Inflammatory macrophage (primary cell): ENCODE results near the gene DBNDD1.
"Not testable (repeated sequence)": the region's sequence is repeated elsewhere in the genome, so short reads cannot be mapped to it uniquely, and the experiment has no call there.

Source experiments
- DNase-seq, 2 donors: peaks; one replicate each; pipeline ENCODE4 v3.0.0-alpha.2; 2020 to 2022
- total RNA-seq, 18 experiments: gene quantifications; one replicate each; lab custom pipeline; 2026; ENCODE audit warnings: mixed read lengths in 6 of 18, inconsistent platforms in 2 of 18; lab: John Stamatoyannopoulos, UW

Gene DBNDD1, protein sequence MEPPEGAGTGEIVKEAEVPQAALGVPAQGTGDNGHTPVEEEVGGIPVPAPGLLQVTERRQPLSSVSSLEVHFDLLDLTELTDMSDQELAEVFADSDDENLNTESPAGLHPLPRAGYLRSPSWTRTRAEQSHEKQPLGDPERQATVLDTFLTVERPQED
- total RNA-seq = 0 to 0.57 (median 0.05) reads per million in 18 experiments

DNA sequence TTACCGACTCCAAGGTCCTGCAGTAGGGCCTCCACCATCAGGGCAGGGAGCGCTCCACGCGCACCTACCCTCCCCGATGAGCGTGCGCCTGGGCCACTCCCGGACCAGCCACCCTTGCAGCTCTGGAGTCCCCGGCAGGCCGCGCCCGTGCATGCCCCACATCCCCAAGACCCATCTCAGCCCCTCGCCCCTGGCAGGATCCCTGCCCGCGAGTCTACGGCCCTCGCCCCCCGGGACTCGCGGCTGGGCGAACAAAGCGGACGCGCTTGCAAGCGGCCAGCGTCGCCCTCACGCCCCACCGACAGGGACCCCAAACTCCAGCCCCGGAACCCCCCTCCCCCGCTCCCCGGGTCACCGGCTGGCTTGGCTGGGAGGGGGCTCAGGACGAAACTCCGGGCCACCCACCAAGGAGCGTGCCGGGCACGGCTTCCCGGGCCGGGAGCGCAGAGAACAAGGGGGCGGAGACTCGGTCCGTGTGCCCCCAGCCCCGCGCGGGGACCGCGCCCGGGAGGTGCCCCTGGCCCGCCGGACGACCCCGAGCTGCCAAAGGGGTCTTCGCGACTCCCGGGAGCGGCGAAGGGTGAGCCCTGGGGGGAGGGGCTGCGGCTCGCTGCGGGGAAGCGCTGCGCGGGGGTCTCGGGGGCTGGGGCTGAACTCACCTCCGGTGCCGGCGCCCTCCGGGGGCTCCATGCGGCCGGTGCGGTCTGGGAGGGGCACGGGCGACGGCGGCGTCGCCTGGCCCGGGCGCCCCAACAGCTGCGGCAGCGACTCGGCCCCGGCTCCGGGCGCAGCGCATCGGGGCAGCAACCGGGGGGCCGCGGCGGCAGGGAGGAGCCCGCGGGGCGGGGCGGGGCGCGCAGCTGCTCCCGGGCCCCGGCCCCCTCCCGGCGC is at the start of gene DBNDD1:
Gene DBNDD1 (minus strand): TSS at position 805 of the 891 bp plus-strand sequence. CDS start 115 bp downstream, at position 690.
- DNase-seq = no peak

DNA sequence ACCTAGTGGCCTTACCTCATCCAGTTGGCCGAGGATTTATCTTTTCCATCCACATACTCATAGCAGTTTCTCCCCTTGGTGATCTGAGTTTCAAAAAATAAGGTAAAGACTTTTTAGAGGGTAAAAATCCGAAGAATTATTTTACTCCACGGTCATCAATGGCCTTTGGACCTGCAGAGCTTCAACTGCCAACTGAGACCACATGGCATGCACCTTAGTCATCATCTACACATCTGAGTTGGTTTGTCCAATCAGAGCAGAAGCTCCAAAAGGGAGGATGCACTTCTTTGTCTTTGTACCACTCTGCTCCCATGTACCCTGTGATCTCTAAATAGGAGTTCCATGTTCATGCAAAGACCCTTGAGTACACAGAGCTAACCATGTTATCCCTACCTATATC is 42.2 kb upstream of the DBNDD1 start:
- no peak for DNase-seq

DNA sequence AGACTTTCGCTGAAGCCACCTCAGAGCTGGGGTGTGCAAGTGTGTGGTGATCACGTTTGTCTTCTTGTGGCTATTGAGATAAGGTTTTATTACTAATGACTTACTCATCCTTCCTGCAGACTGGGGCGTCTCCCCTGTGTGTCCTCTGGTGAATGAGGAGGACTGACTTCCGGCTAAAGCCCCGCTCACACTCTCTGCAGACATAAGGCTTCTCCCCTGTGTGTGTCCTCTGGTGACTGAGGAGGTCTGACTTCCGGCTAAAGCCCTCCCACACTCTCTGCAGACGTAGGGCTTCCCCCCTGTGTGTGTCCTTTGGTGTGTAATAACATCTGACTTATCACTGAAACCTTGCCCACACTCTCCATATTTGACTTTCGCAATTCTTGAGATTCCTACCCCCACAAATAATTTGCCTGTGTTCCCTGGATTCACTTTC is 38.5 kb upstream of the DBNDD1 start:
- DNase-seq = peak; percentile 60 to 85

DNA sequence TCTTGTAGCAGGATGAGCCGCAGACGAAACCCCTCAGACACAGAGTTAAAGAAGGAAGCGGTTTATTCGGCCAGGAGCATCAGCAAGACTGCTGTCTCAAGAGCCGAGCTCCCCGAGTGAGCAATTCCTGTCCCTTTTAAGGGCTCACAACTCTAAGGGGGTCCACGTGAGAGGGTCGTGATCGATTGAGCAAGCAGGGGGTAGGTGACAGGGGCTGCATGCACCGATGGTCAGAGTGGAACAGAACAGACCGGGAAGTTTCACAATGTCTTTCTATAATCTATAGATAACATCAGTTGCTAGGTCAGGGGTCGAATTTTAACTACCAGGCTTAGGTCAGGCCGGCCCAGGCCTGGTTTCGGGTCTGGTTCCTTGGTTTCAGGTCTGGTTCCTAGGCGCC is 37.3 kb upstream of the DBNDD1 start:
- not testable (repeated sequence) for DNase-seq

DNA sequence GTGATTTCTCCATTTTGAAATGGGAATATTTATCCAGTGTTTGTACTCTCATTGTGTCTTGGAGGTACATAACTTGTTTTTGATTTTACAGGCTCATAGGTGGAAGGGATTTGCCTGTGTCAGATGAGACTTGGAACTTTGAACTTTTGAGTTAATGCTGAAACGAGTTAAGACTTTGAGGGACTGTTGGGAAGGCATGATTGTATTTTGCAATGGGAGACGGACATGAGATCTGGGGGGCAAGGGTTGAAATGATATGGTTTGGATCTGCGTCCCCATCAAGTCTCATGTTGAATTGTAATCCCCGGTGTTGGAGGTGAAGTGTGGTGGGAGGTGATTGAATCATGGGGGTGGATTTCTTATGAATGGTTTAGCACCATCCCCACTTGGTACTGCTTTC is 36.1 kb upstream of the DBNDD1 start:
- no peak for DNase-seq

DNA sequence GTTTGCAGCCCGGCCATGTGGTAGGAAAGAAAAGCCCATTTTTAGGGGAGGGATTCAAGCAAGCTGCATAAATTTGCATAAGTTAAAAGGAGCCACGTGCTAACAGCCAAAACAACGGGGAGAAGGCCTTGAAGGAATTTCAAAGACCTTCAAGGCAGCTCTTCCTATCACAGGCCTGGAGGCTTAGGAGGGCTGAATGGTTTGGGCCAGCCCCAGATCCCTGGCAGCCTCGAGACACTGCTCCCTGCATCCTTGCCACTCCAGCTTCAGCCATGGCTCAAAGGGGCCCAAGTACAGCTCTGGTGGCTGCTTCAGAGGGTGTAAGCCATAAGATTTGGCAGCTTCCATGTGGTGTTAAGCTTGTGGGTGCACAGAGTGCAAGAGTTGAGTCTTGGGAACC is 35.3 kb upstream of the DBNDD1 start:
- no peak for DNase-seq

DNA sequence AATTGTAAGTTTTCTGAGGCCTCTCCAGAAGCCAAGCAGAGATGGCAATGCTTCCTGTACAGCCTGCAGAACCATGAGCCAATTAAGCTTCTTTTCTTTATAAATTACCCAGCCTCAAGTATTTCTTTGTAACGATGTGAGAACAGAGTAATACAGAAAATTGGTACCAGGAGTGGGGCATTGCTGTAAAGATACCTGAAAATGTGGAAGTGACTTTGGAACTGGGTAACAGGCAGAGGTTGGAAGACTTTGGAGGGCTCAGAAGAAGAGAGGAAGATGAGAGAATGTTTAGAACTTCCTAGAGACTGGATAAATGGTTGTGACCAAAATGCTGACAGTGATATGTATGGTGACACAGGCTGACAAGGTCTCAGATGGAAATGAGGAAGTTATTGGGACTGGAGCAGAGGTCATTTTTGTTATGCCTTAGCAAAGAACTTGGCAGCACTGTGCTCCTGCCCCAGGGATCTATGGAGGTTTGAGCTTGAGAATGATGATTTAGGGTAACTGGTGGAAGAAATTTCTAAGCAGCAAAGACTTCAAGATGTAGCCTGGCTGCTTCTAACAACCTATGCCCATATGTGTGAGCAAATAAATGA is 34.7 kb upstream of the DBNDD1 start:
- DNase-seq = peak; percentile 55 to 69

DNA sequence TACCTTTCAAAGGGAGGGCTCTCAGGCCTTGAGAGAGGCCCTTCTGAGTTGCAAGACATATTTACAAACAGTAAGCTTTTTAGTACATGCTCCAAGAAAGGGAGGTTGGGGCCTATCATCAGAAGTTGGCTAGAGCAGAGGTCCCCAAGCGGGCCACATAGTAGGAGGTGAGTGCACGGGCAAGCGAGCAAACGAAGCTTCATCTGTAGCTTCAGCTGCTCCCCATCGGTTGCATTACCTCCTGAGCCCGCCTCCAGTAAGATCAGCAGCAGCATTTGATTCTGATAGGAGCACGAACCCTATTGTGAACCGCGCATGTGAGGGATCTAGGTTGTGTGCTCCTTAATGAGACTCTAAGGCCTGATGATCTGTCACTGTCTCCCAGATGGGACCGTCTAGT is 31.7 kb upstream of the DBNDD1 start:
- no peak for DNase-seq

DNA sequence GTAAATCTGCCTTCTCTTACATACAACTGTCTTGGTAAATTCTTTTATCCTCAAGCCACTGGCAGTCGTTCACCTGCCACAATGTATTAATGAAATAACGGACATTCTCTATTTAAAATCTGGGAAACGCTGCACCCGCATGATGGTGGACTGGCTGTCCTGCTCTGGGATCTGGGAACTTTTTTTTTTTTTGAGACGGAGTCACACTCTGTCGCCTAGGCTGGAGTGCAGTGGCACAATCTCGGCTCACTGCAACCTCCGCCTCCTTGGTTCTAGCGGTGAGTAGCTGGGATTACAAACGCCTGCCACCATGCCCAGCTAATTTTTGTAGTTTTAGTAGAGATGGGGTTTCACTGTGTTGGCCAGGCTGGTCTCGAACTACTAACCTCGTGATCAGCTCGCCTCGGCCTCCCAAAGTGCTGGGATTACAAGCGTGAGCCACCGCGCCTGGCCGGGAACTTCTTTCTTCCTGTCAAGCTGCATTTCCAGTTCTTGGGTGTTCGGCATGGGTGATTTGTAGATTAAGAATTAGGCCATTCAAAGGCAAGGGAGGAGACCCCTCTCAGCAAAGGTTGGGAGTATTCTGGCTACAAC is 29.6 kb upstream of the DBNDD1 start:
- no peak for DNase-seq

DNA sequence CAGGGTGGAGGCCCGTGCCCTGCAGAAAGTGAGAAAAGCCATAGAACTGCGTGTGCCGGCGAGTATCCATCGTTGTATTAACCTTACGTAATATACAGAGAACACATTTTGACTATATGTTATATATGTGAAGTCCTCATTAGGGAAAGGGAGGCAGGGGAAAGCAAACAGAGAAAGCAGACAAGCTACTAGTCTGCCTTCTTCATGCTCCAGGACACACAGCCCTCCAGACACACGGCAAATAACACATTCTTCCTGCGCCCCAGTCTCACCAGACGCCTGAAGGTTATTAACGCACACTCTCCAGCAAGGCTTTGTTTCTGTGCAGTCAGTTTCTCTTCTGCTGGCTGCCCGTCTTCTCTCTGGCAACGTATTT is 29.1 kb upstream of the DBNDD1 start:
- no peak for DNase-seq

DNA sequence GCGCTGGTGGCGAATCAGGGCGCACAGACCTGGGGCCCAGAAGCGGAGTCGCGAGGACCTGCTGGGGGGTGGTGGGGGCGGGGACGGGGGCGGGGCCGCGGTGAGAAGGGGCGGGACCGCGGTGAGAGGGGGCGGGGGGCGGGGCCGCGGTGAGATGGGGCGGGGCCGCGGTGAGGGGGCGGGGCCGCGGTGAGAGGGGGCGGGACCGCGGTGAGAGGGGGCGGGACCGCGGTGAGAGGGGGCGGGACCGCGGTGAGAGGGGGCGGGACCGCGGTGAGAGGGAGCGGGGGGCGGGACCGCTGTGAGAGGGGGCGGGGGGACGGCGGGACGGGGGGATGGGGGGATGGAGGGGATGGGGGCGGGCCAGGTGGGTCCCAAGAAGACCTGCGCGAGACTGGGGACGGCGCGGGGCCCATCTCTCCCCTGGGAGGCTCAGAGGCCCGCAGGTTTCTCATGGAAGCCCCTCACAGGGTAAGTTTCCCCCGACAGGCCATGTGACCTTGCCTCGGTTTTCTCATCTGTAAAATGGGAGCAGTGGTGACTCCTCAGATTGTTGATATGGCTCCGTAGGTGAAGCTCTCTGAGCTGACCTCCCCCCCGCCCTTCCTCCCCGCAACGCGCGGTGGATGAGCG is 28.6 kb upstream of the DBNDD1 start:
- DNase-seq = no peak

DNA sequence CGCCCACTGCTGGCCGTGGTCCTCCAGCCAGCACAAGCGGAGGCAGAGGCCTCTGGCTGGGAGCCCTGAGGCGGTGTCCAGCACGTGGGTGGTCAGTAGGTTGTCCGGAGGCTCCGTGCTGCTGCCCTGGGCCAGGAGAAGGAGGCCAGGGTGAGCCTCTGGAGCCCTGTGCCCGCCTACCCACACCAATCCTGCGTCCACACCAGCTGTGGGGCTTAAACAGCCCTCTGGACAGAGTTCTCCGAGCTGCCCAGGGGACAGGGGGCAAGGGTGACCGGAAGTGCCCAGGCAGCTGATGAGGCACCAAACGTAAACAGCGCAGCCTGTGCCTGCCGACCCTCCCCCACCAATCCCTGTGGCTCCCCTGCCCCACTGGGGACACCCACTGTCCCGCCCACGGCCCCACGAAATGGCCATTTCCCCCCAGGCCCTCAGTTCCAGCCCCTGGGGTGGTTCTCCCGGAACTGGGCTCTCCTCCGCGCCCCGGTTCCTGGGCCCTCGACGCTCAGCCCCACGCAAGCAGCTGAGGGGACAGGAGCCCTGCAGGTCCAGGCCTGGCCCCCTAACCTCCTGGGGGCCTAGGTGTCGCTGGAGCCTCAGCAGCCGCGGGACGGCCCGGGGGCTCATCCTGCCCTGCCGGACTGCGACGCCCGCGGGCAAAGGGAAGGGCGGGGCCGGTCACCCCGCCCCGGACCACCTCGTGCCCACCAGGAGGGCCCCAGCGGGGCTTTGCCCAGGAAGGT is 27.9 kb upstream of the DBNDD1 start:
- no peak for DNase-seq

DNA sequence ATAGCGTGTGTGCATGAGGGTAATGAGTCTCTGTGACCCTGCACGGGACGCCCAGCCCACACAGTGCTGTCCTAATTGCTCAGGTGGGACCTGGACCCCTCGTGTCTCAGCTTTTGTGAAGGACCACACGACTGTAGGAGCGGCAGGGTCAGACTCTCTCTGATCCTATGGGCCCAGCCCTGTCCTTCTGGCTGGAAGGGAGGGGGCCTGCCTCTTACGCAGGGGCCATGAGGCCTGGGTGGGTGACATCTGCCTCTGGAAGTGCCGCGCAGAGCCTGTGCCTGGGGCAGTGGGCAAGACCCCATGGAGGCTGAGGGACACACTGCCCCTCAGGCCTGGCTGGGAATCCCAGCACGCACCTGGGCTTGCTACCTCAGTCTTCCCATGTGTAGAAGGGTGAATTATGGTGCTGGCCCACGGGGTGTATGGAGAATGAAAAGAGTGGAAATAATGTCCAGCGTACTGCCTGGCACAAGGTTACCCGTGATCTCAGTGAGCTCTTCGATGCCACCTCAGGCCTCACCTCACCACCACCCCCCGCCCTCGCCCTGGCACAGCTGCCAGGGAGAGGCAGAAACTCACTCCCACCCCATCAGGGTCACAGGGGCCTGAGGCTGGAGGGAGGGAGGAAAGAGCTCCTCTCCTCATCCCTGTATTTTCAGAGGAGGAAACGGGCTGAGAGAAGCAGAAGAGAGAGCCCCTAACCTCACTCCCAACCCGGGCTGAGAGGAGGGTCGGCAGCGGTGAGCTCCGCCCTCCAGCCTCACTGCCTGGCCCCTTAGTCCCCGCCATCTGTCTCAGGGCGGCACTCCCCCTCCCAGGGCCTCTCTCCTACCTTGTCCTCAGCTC is 27.1 kb upstream of the DBNDD1 start:
- no peak for DNase-seq

DNA sequence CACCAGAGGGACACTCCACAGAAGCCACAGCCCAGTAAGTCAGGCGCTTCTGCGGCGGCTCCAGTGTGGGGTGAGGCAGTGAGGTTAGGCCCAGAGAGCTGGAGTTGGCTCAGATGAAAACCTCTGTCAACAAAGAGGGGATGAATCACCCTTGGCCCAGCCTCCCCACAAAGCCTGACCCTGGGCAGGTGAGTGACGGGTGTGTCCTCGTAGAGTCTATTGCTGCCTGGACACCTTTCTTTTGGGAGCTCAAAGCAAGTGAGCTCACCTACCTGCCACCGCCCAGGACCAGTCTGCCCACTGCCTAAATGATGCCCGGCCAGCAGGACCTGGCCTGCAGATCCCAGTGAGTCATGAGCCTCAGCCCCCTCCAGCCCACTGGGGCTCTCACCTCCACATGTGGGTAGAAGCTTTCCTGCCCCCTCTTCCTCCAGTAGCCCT is 24.9 kb upstream of the DBNDD1 start:
- DNase-seq = no peak

DNA sequence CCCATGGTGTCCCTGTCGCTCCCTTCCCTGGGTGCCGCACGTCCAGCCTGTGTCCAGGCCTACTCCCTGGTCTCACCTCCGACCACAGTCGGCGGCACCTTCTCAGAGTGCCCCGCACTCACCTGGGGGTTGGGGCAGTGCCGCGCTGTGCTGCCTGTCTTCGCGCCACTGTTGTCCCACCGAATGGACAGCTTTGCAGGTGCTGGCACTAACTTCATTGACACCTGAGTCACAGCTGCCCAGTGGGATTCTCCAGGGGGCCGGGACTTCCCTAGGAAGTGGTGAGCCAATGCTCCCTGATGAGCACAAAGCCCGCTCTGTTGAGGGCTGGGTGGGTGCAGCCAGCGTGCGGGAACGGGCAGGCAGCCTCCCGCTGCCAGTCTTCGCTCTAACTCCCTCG is 24.3 kb upstream of the DBNDD1 start:
- no peak for DNase-seq

DNA sequence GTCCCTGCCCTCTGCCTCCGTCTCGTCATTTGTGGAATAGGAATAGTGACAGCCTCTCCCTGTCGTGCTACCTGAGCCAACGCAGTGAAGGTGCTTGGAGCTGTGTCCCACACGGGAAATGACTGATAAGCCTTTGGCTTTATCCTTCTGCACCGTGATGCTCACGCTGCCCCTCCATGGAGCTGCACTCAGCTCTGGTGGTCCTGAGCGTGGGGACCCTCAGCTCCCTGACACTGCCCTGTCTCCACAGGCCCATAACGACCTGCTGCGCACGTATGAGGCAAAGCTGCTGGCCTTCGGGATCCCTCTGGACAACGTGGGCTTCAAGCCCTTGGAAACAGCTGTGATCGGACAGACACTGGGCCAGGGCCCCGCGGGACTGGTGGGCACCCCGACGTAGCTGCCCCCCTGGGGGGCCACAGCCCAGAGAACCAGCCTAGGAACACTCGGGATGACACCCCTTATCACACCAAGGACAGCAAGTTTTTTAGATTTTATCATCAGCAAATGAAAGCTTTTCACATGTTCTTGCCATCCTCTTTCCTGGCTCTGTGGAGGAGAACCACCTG is 23.8 kb upstream of the DBNDD1 start:
- DNase-seq = no peak

DNA sequence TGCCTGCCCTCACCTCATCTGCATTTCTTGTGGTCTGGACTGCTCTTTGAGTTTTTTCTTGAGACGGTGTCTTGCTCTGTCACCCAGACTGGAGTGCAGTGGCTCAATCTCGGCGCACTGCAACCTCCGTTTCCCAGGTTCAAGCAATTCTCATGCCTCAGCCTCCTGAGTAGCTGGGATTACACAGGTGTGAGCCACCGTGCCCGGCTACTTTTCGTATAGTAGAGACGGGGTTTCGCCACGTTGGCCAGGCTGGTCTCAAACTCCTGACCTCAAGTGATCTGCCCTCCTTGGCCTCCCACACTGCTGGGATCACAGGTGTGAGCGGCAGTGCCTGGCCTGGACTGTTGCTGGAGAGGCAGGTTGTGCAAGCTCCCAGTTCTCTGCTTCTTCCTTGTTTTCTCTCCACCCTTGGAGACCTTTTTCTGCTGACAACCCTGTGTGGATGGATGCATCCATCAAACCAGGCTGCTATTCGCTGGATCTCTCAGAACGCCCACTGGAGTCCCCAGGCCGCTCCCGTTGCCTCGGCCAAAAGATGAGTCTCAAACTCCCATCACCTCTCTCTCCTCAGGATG is 22.7 kb upstream of the DBNDD1 start:
- DNase-seq = no peak

DNA sequence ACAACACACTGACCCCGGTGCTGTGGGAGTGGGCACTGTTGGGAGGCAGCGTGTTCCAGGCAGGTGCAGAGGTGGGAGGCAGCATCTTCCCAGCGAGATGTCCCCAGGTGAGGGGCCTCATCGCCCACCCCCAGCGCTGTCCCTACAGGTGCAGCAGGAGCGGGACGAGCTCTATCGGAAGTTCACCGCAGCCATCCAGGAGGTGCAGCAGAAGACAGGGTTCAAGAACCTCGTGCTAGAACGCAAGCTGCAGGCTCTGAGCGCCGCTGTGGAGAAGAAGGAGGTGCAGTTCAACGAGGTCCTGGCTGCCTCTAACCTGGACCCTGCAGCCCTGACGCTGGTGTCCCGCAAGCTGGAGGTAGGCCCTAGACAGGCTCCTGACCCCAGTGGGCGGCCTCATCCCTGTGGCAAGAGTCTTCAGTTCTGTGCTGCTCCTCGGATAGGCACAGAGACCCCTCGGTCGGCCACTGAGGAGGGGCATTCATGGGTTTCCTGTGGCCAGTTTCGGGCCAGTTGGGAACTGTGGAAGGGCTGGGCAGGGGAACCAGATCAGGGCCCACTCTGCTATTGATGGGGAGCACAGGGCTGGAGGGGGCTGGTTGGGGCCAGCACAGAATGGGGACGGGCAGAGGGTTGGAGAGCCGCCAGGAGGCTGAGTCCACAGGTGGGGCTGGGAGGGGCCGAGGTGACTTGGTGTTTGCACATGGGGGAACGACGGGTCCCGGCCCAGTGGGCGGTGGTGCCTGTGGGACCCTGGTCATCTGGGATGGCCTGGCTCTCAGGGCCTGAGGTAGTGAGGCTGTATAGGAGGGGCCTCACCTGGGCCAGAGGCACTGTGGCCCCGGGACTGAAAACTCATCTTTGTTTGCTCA is 21.1 kb upstream of the DBNDD1 start:
- no peak for DNase-seq

DNA sequence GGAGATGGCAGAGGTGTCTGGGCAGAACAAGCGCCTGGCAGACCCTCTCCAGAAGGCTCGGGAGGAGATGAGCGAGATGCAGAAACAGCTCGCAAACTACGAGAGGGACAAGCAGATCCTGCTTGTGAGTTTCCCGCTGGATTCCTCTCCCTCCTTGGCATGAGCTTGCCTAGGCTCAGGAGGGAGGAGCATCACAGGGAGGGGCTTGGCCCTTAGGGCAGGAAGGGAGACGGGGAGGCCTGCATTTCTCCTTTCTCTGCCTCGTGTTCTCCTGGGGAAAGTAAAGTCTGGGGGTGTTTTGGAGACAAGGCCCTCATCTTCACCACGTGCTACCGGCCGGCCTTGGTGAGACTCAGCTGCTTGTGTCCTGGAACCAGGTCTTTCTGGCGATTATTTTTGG is 18.0 kb upstream of the DBNDD1 start:
- no peak for DNase-seq
